NCI-H748 treated with DMSO at 0.1 percent for 48 hours (cell line): Measurements from ENCODE around the gene THSD8.
"Not testable (repeated sequence)": the region's sequence is repeated elsewhere in the genome, so short reads cannot be mapped to it uniquely, and the experiment has no call there.

Experiments
- DNase-seq: peaks from one replicate; lab custom pipeline; 2025; lab: John Stamatoyannopoulos, UW

Gene THSD8

GRCh38 chr19:12792051-12792852 is 9.6 kb upstream of the THSD8 start:
- DNase-seq = peak; percentile 29

DNA sequence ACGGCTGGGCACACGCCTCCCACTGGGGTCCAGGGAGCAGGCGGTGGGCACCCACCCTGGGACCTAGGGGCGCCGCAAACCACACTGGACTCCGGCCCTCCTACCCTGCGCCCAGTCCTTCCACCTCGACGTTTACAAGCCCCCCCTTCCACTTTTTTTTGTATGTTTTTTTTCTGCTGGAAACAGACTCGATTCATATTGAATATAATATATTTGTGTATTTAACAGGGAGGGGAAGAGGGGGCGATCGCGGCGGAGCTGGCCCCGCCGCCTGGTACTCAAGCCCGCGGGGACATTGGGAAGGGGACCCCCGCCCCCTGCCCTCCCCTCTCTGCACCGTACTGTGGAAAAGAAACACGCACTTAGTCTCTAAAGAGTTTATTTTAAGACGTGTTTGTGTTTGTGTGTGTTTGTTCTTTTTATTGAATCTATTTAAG is 9.0 kb upstream of the THSD8 start:
- DNase-seq = no peak

DNA sequence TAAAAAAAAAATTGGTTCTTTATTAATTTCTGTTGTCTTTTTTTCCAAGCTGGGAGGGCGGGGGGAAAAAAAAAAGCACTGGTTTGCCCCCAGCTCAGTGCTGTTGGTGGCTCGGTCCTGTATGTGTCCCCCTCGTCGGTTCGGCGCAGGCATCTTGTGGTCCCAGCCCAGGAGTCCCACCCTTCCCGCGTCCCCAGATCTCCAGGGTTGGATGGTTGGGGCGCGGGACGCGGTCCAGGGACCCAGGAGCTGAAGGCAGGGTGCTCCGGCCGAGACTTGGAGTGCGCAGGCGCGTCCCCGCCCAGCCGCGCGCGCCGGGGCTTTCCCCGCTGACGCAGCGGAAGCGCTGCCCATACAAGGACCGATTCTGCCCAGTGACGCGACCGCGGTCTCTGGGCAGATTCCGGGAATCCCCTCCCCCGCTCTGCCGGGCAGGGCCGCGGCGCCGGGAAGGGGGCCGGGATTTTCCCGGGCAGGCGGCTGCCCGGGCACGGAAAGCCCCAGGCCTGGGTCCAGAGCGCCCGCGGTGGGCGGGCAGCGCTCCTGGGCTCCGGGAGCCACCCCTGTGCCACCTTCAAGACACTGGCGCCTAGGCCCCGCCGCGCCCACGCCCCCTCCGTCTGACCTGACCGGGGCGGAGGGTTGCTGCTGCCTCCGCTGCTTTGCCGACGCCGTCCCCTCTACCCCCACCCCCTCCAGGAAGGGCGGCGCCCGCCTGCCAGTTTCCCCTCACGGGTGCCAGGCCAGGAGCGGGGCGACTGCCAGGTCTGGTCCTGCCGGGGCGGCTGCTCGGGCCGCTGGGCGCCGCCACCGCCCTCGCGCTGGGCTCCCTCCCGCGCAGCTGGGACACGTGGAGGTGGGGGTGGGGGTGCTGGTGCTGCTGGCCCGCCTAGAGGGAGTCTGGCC is 8.3 kb upstream of the THSD8 start:
- DNase-seq = peak; percentile 40

DNA sequence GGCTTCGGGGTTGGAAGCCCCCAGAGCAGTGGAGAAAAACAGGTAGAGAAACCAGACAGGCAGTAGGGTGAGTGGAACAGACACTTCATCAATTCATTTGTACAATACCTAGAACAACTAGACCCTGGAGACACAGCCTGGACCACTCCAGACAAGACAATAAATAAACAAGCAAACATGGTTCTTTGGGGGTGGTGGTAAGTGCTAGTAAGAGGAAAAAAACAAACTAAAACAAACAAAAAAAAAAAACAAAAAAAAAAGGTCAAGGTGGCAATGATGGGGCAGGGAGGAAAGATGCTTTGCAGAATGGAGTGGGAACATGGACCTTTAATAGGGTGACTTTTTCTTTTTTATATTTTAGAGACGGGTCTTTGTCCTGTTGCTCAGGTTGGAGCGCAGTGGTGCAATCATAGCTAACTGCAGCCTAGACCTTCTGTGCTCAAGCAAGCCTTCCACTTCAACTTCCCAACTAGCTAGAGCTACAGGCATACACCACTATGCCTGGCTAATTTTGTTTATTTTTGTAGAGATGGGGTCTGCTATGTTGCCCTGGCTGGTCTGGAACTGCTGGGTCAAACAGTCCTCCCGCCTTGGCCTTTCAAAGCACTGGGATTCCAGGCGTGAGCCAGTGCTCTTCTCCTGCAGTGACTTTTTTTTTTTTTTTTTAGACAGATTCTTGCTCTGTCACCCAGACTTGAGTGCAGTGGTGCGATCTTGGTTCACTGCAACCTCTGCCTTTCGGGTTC is 7.5 kb upstream of the THSD8 start:
- no peak for DNase-seq

- DNase-seq = no peak
Measured at GRCh38 chr19:12794971-12795381, 6.9 kb upstream of the THSD8 start.

- peak; percentile 54 for DNase-seq
Measured at GRCh38 chr19:12796146-12797071, 5.5 kb upstream of the THSD8 start.

- no peak for DNase-seq
Measured at GRCh38 chr19:12797141-12797587, 4.7 kb upstream of the THSD8 start.

DNA sequence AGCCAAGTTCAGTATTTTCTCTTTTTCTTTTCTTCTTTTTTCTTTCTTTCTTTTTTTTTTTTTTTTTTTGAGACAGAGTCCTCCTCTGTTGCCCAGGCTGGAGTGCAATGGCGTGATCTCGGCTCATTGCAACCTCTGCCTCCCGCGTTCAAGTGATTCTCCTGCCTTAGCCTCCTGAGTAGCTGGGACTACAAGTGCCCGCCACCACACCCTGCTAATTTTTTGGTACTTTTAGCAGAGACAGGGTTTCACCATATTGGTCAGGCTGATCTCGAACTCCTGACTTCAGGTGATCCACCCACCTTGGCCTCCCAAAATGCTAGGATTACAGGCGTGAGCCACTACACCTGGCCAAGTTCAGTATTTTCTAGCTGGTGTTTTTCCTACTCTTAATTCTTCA is 4.3 kb upstream of the THSD8 start:
- not testable (repeated sequence) for DNase-seq

DNA sequence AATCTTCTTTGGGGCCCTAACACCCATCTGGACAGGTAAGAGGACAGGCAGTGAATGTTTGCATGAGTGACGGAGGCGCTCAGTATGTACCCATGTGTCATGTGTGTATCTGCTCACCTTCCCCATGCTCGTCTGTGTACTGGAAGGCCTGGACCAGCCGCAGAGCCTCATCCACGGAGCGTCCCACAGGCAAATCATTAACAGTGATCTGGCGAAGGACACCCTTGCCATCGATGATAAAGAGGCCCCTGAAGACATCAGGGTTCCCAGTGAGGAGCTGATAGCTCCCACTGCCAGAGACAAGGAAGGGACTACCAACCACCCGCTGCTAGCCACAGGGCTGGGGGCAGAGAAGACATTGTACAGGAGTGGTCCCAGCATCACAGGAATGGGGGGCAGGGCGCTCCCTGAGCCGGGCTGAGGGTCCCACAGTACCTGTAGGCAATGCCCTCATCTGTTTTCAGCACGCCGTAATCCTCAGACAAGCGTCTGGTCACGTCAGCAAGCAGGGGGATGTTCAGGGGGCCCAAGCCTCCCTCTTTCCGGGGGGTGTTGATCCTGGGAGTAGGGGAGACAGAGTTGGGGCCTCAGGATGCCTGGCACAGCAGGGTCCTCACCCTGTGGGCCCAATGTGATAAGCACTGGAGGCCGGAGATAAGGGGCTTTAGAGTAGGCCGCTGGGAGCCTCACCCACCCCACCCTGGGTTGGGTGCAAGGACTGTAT is 2.0 kb upstream of the THSD8 start:
- no peak for DNase-seq

DNA sequence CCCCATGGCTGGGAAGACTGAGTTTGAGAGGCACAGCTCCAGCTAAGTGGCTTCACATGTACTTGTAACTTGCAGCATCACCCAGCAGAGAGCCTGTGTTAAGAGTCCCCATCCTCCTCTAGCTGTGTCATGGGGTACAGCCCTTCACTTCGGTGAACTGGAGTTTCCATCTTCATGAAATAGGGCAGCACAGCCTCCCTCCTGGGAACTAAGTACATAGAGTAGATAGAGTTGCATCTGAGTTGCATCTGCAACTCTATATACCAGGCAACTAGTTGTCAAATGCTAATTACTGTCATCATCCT is 1.5 kb upstream of the THSD8 start:
- no peak for DNase-seq

DNA sequence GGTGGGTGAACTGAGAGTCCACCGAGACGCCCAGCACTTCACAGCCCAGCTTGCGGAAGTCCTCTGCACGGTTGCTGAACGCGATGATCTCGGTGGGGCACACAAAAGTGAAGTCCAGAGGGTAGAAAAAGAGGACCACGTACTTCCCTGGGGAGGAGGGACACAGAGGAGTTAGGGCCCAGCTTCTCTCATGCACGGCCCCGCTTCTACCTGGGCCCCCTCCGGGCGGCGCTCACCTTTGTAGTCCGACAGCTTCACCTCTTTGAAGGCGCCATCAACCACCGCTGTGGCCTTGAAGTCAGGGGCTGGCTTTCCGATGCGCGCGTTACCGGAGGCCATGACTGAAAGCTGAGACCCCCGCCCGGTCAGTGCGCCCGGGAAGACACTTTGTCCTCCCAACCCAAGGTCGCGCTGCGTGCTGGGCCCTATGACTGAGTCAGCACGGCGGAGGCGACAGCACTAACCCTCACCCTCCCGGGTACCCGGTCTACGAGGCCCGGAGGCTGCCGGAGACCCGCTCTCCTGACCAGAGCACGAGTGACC is 875 bp upstream of the THSD8 start:
- no peak for DNase-seq

DNA sequence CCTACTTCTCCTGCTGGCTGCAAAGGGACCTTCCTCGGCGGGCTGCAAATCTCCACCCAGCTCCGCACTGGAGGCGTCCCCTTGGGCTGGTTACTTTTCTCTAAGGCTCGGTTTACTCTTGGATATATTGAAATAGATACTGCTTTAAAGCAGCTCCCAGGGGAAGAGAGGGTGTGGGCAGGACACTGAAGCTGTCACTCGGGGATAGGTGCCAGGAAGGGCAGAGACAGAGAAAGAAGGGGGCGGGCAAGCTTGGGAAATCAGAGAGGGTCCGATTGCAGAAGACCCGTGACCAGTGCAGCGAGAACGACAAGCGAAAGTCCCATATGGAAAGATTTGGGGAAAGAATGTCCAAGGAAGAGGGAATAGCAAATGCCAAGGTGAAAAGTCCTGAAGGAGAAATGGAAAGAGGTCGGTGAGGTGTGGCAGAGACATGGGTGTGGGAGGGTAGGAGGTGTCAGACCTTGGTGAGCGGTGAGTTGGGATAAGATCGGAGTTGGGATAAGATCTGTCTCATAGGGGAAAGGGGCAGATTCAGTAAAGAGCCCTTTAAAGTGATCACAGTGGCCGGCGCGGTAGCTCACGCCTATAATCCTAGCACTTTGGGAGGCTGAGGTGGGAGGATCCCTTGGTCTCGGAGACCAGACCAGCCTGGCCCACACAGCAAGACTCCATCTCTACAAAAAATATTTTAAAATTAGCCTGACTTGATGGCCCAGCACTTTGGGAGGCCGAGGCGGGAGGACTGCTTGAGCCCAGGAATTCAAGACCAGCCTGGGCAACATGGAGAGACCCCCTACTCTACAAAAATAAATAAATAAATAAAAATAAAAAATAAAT is 618 bp downstream of the THSD8 start:
- no peak for DNase-seq

- DNase-seq = no peak
Measured at GRCh38 chr19:12804051-12804450, 2.2 kb downstream of the THSD8 start.

DNA sequence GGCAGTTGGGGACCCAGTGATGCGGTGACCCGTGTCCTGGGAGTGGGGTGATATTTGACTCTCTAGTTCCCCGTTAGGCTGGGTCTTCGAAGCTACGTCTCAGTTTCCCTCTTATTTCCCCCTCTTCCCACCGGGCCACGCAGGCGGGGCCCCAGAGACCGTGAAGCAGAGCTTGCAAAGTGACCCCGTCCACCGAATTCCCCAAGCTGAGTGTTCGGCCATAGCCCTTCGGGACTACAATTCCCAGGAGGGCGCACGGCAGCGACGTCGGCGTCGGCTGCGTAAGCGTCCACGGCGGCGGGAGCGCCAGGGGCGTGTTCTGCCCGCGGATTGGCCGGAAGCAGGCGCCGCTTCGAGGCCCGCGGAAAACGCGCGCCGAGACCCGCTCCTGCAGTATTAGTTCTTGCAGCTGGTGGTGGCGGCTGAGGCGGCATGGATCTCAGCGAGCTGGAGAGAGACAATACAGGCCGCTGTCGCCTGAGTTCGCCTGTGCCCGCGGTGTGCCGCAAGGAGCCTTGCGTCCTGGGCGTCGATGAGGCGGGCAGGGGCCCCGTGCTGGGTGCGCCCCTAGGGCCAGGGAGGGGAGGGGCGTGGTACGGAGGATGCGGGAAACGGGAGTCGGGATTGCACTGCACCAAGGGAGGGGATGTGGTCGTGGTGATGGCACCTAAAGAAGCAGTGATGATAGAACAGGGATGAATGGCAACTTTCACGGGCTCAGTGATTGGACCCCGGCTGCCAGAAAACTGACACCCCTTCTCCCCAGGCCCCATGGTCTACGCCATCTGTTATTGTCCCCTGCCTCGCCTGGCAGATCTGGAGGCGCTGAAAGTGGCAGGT is 4.6 kb downstream of the THSD8 start, which contains the start of gene RNASEH2A:
Gene RNASEH2A, plus strand, starts transcription at position 343 of the 840 bp plus-strand sequence. Its CDS starts 90 bp downstream, at position 433.
- DNase-seq = peak; percentile 55

DNA sequence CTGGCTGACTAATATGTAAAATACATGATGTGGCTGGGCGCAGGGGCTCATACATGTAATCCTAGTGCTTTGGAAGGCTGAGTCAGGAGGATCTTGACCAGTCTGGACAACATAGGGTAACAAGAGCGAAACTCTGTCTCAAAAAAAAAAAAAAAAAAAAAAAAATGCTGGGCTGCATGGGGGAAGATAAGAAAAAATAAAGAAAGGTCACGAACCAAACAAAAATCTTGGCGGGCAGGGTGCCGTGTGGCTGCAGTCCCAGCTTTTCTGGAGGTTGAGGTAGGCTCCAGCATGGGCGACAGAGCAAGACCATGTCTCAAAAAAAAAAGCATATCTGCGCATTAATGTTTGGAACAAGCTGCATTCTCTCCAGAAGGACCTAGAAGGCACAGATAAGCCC is 13.2 kb downstream of the THSD8 start:
- no peak for DNase-seq

DNA sequence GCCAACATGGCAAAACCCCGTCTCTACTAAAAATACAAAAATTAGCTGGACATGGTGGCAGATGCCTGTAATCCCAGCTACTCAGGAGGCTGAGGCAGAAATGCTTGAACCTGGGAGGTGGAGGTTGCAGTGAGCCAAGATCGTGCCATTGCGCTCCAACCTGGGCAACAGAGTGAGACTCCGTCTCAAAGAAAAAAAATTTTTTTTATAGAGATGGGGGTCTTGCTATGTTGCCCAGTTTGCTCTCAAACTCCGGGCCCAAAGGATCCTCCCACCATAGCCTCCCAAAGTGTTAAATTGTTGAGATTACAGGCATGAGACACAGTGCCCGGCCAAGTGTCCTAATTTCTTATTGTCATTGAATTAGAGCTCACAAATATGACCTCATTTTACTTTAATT is 15.3 kb downstream of the THSD8 start:
- not testable (repeated sequence) for DNase-seq

GRCh38 chr19:12817810-12818209 is 15.9 kb downstream of the THSD8 start:
- DNase-seq = not testable (repeated sequence)

GRCh38 chr19:12821761-12822160 is 19.9 kb downstream of the THSD8 start:
- DNase-seq = no peak
